Placental epithelial cell (primary cell): ENCODE data around the gene SCN4A. TPM values are rescaled to one million over a fixed set of nuclear protein-coding genes. Genes with fewer than 3 reads are reported as not detected.

Experiments used
- small RNA-seq: library from RNA; depleted of rRNA; stranded (forward); fragments of <200 nt; gene quantifications from one replicate; pipeline ENCODE3, GENCODE V24; 2012
- total RNA-seq: library from RNA; depleted of rRNA; stranded (reverse); fragments of >200 nt; gene quantifications from 2 replicates; pipeline ENCODE4 v1.2.3, GENCODE V29; 2012

Gene SCN4A
- not detected in 2 replicates for total RNA-seq

DNA sequence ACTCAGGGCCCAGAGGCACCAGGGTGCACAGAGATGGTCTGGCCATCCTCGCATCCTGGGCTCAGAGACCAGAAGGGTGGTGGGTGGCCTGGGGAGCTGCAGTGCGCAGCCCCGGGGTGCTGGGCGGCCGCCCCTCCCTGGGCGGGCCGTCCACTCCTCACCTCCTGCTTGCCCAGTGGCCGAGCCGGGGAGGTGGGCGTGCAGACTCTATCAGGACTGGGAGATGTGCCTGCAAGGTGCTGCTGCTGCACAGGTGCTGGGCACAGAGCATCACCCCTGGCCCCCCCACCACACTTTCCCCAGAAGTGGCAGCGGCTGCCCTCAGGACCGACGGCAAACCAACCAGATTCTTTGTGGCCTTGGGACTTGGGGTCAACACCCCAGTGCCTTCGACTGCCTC, at the start of gene SCN4A:
Gene SCN4A (minus strand): TSS at position 123 of the 400 bp plus-strand sequence. CDS start 77 bp downstream, at position 46.

DNA sequence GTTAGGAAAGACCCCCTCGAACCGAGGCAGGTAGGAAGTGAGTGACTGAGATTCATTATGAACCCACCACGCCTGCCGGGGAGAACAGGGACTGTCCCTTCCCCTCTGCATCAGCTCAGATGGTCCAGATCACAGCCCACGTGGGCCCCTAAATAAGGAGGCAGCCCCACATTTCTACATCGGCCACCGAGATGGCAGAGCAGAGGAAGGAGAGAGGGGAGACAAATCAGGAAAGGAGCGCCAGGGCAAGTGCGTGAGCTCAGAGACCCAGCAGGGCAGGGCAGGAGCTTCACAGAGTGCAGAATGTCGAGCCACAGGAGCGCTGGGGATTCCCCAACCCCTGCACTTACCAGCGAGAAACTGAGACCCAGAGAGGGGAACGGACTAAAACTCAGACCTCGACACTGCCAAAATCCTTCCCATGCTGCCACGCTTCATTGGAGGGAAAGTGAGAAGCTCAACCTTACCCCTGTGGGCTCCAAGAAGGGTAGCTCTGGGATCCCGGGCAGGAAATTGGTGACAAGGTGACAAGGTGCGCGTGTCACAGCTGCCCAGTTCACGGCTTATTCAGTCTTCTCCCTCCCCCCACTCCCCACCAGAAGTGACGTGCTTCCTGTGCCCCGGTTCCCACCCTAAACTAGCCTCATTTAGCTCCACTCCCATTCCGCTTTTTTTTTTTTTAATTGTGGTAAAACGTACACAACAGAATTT, 47.5 kb upstream of the SCN4A start, which contains the start of gene ICAM2:
Gene ICAM2 (minus strand): TSS at position 578 of the 711 bp plus-strand sequence. CDS start 13,942 bp downstream, outside the sequence.

DNA sequence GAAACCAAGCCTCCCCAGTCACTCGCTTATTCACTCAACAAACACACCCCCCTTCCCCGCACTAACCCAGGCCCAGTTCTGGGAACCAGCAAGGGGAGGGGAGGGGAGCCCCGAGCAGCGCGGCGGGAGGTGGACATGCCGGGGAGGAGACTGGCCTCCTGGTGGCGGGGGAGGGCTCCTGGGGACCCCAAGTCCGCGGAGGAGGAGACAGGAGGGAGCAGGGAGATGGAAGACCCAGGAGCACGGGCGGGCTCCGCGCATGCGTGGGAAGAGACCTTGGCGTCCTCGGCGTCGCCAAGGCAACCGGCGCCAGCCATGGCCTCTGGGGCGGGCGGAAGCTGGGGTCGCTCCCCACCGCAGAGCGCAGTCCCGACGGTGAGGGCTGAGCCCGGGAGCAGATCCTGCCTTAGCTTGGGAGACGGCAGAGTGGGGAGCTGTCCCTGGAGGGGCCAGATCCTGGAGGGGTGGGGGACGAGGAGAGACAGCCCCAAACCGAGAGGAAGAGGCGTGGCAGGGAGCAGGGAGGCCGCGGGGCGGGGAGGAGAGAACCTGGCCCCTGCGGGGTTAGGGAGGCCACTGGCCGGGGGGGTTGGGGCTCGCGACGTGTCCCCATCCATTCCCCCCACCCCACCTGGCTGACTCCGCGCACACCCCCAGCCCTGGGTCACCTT, 25.5 kb upstream of the SCN4A start, which contains the start of gene PRR29:
Gene PRR29 (plus strand): TSS at position 302 of the 671 bp plus-strand sequence. CDS start 14 bp downstream, at position 316.

DNA sequence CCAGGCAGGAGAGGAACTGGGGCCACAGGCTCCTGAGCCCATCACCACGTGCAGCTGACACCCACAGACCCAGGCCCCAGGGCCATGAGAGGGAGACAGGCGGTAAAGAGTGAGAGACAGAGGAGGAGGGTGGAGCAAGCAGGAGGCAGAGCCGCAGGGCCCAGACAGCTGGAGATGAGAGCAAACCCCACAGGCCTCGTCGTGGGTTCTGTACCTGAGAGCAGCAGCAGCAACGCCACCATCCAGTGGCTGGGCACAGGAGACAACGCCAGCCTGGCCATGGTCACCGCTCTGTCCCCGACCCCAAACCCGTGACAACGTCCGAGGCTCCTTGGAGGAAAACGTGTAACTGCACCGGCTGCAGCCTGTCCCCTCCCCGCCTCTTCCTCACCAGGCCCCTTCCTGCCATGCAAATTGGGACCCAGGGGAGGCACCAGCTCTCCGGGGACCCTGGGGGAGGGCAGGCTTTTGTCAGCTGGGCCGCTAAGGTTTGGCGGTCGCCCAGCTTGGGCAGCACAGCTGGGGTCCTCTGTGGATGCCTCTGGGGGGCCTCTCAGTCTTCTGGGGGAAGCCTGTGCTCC, 40.6 kb downstream of the SCN4A start, which contains the start of gene CD79B:
Gene CD79B (minus strand): TSS at position 351 of the 581 bp plus-strand sequence. CDS start 70 bp downstream, at position 281.

DNA sequence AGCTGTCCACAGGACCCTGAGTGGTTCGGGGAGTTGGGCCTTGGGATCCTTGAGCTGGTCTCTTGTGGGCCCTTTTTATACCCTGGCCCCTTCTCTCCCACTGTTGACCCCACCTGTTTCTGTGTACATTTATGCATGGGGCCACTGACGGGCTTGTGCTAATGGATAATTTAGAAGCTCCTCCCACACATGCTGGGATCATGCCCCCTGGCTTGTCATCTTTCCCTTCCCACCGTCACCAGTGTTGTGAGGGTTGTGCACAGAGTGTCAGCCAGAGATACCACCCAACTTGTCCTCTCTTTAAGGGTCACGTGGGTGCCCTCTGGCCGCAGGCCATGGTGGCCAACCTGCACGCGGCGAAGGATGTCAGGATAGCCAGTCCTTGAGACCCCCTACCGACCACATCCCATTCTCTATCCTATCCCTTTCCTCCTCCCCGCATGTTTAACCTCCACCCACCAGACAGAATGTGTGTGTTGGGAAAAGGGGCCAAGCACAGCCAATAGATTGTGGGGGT, 53.9 kb downstream of the SCN4A start, which contains the start of gene GH1:
Gene GH1 (minus strand): TSS at position 51 of the 517 bp plus-strand sequence. CDS start 63 bp downstream, outside the sequence.

DNA sequence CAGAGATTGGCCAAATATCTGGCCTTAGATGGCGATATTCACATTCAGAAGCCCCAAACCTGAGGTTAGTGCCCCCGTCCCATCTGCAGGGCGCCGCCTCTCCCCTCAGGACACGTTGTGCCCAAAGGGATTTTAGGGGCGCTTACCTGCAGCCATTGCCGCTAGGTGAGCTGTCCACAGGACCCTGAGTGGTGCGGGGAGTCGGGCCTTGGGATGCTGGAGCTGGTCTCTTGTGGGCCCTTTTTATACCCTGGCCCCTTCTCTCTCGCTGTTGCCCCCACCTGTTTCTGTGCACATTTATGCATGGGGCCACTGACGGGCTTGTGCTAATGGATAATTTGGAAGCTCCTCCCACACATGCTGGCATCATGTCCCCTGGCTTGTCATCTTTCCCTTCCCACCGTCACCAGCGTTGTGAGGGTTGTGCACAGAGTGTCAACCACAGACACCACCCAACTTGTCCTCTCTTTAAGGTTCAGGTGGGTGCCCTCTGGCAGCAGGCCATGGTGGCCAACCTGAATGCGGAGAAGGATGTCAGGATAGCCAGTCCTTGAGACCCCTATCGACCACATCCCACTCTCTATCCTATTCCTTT, 61.6 kb downstream of the SCN4A start, which contains the start of gene CSHL1:
Gene CSHL1 (minus strand): TSS at position 218 of the 595 bp plus-strand sequence. CDS start 62 bp downstream, at position 156.

DNA sequence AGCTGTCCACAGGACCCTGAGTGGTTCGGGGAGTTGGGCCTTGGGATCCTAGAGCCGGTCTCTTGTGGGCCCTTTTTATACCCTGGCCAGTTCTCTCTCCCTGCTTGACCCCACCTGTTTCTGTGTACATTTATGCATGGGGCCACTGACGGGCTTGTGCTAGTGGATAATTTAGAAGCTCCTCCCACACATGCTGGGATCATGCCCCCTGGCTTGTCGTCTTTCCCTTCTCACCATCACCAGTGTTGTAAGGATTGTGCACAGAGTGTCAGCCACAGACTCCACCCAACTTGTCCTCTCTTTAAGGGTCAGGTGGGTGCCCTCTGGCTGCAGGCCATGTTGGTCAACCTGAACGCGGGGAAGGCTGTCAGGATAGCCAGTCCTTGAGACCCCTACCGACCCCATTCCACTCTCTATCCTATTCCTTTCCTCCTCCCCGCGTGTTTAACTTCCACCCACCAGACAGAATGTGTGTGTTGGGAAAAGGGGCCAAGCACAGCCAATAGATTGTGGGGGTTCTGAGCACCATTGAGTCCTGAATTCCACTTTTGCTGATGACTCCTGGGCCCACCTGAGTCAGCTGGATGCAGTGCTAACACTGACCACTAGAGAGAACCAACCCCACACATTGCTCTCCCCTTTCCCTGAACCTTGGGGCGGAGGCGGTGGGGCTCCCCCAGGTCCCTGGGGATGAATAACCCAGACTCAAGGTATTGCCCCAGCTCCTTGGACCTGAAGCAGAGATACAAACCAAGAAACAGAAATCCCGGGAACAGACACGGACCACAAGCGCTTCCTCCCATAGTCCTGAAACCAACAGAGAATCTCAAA, 76.0 kb downstream of the SCN4A start, which contains the start of gene CSH1:
Gene CSH1 (minus strand): TSS at position 51 of the 831 bp plus-strand sequence. CDS start 63 bp downstream, outside the sequence.

Small RNA genes within 50 kb of the gene (small RNA-seq; reads per million reads assigned to genes)
- gene AC127029.1 (not detected), gene GH1 (not detected)

Other genes starting within 250 kb of the SCN4A start
- 21.1 and 24.3 TPM in 2 replicates for gene STRADA, start 231.1 kb downstream of the SCN4A start, total RNA-seq
- 35.4 and 40.4 TPM in 2 replicates for gene CCDC47, start 199.3 kb downstream of the SCN4A start, total RNA-seq
- gene DDX42, start 198.7 kb downstream of the SCN4A start, total RNA-seq: 55.5 and 61.2 TPM in 2 replicates
- 48.9 and 68.7 TPM in 2 replicates for gene PSMC5, start 145.5 kb downstream of the SCN4A start, total RNA-seq
- 44.0 and 53.9 TPM in 2 replicates for gene FTSJ3, start 145.3 kb downstream of the SCN4A start, total RNA-seq
- 121 and 150 TPM in 2 replicates for gene SMARCD2, start 130.2 kb downstream of the SCN4A start, total RNA-seq
- gene CSH2, start 99.2 kb downstream of the SCN4A start, total RNA-seq: not detected in 2 replicates
- gene GH2, start 91.0 kb downstream of the SCN4A start, total RNA-seq: not detected in 2 replicates
- gene CSH1, start 76.3 kb downstream of the SCN4A start, total RNA-seq: not detected in 2 replicates
- not detected in 2 replicates for gene CSHL1, start 61.7 kb downstream of the SCN4A start, total RNA-seq
- not detected in 2 replicates for gene GH1, start 54.1 kb downstream of the SCN4A start, total RNA-seq
- not detected in 2 replicates for gene CD79B, start 40.6 kb downstream of the SCN4A start, total RNA-seq
- under 0.01 TPM in 1 of 2 replicates, not detected in the other for gene PRR29, start 25.4 kb upstream of the SCN4A start, total RNA-seq
- gene ICAM2, start 47.7 kb upstream of the SCN4A start, total RNA-seq: not detected in 2 replicates
- gene ERN1, start 157.2 kb upstream of the SCN4A start, total RNA-seq: 7.1 and 8.5 TPM in 2 replicates